ENCODE results near the gene PPM1J.
"Not testable (repeated sequence)": the region's sequence is repeated elsewhere in the genome, so short reads cannot be mapped to it uniquely, and the experiment has no call there.

PPM1J gene

GRCh38 chr1:112731451-112731850 is 16.3 kb upstream of the PPM1J start:
- DNase-seq (ENCODE audit: low read depth in 1 of 2, low spot score in 1 of 2), result no peak
- TF ChIP-seq JUND (IDR thresholded peaks at IDR 0.05; ENCODE audit: low read depth), result no peak
- in situ Hi-C loops (cut with HindIII; ENCODE audit: low pct_unique_long_range_greater_than_20kb, low sequenced_read_pairs), result no loop called here

GRCh38 chr1:112729909-112730308 is 14.8 kb upstream of the PPM1J start:
- DNase-seq (ENCODE audit: low read depth in 1 of 2, low spot score in 1 of 2), result no peak
- TF ChIP-seq JUND (IDR thresholded peaks at IDR 0.05; ENCODE audit: low read depth), result no peak
- in situ Hi-C loops (cut with HindIII; ENCODE audit: low pct_unique_long_range_greater_than_20kb, low sequenced_read_pairs), result no loop called here

GRCh38 chr1:112729011-112729410 is 13.9 kb upstream of the PPM1J start:
- in situ Hi-C loops (cut with HindIII; ENCODE audit: low pct_unique_long_range_greater_than_20kb, low sequenced_read_pairs); DNase-seq (ENCODE audit: low read depth in 1 of 2, low spot score in 1 of 2): not testable (repeated sequence)

GRCh38 chr1:112728306-112728971 is 13.3 kb upstream of the PPM1J start:
- DNase-seq (ENCODE audit: low read depth in 1 of 2, low spot score in 1 of 2); in situ Hi-C loops (cut with HindIII; ENCODE audit: low pct_unique_long_range_greater_than_20kb, low sequenced_read_pairs): not testable (repeated sequence)

GRCh38 chr1:112727716-112728115 is 12.6 kb upstream of the PPM1J start:
- DNase-seq (ENCODE audit: low read depth in 1 of 2, low spot score in 1 of 2), result no peak
- in situ Hi-C loops (cut with HindIII; ENCODE audit: low pct_unique_long_range_greater_than_20kb, low sequenced_read_pairs), result no loop called here
- no peak for TF ChIP-seq JUND (IDR thresholded peaks at IDR 0.05; ENCODE audit: low read depth)

- DNase-seq (ENCODE audit: low read depth in 1 of 2, low spot score in 1 of 2); in situ Hi-C loops (cut with HindIII; ENCODE audit: low pct_unique_long_range_greater_than_20kb, low sequenced_read_pairs): not testable (repeated sequence)
Observed at GRCh38 chr1:112724240-112724639, 9.1 kb upstream of the PPM1J start.

GRCh38 chr1:112723511-112723839 is 8.3 kb upstream of the PPM1J start:
- TF ChIP-seq JUND (IDR thresholded peaks at IDR 0.05; ENCODE audit: low read depth), result no peak
- no peak for DNase-seq (ENCODE audit: low read depth in 1 of 2, low spot score in 1 of 2)
- in situ Hi-C loops (cut with HindIII; ENCODE audit: low pct_unique_long_range_greater_than_20kb, low sequenced_read_pairs), result no loop called here

GRCh38 chr1:112722601-112723510 is 7.7 kb upstream of the PPM1J start:
- TF ChIP-seq JUND (IDR thresholded peaks at IDR 0.05; ENCODE audit: low read depth), result no peak
- in situ Hi-C loops (cut with HindIII; ENCODE audit: low pct_unique_long_range_greater_than_20kb, low sequenced_read_pairs), result no loop called here
- no peak for DNase-seq (ENCODE audit: low read depth in 1 of 2, low spot score in 1 of 2)

GRCh38 chr1:112721966-112722524 is 6.9 kb upstream of the PPM1J start:
- no peak for DNase-seq (ENCODE audit: low read depth in 1 of 2, low spot score in 1 of 2)
- in situ Hi-C loops (cut with HindIII; ENCODE audit: low pct_unique_long_range_greater_than_20kb, low sequenced_read_pairs), result no loop called here
- TF ChIP-seq JUND (IDR thresholded peaks at IDR 0.05; ENCODE audit: low read depth), result no peak

- in situ Hi-C loops (cut with HindIII; ENCODE audit: low pct_unique_long_range_greater_than_20kb, low sequenced_read_pairs); DNase-seq (ENCODE audit: low read depth in 1 of 2, low spot score in 1 of 2): not testable (repeated sequence)
Observed at GRCh38 chr1:112721294-112721693, 6.2 kb upstream of the PPM1J start.

- no peak for TF ChIP-seq JUND (IDR thresholded peaks at IDR 0.05; ENCODE audit: low read depth)
- no peak for DNase-seq (ENCODE audit: low read depth in 1 of 2, low spot score in 1 of 2)
- in situ Hi-C loops (cut with HindIII; ENCODE audit: low pct_unique_long_range_greater_than_20kb, low sequenced_read_pairs), result no loop called here
Observed at GRCh38 chr1:112720800-112721199, 5.7 kb upstream of the PPM1J start.

- in situ Hi-C loops (cut with HindIII; ENCODE audit: low pct_unique_long_range_greater_than_20kb, low sequenced_read_pairs), result no loop called here
Observed at GRCh38 chr1:112719706-112720105, 4.6 kb upstream of the PPM1J start.

GRCh38 chr1:112718691-112719418 is 3.7 kb upstream of the PPM1J start:
- peak; percentile 59 to 78 for DNase-seq (ENCODE audit: low read depth in 1 of 2, low spot score in 1 of 2)
- in situ Hi-C loops (cut with HindIII; ENCODE audit: low pct_unique_long_range_greater_than_20kb, low sequenced_read_pairs), result no loop called here
- TF ChIP-seq JUND (IDR thresholded peaks at IDR 0.05; ENCODE audit: low read depth), result no peak

More at GRCh38 chr1:112719706-112720105, 4.6 kb upstream of the PPM1J start:
- no peak for DNase-seq (ENCODE audit: low read depth in 1 of 2, low spot score in 1 of 2)
- TF ChIP-seq JUND (IDR thresholded peaks at IDR 0.05; ENCODE audit: low read depth), result no peak
